CD14-positive monocyte (primary cell): ENCODE data around the gene CAMKK1. TPM values are rescaled to one million over a fixed set of nuclear protein-coding genes. Genes with fewer than 3 reads are reported as not detected.

Experiments
- DNase-seq, 3 donors: peaks; one replicate each; pipeline ENCODE4 v3.0.0-alpha.2; 2011 to 2022
- H2AFZ ChIP-seq: 2 replicates; pipeline ENCODE4 v1.6.0; 2012; ENCODE audit warnings: mild to moderate bottlenecking, low read depth, low read length, inconsistent platforms; ENCODE audit not compliant: insufficient read depth, poor library complexity, severe bottlenecking
- H3K27ac ChIP-seq, 2 donors: 1 replicate in 1 of 2; 2 replicates in 1 of 2; pipeline ENCODE4 v1.5.1; 2012 to 2013; ENCODE audit warnings: low read length in 2 of 2, control low read depth in 1 of 2, inconsistent platforms in 1 of 2, low read depth in 1 of 2, mild to moderate bottlenecking in 1 of 2
- H3K27me3 ChIP-seq, 2 donors: one replicate each; pipeline versions ENCODE4 v1.6.0 to v1.6.1; 2011 to 2013; ENCODE audit warnings: low read length in 2 of 2; ENCODE audit not compliant: control insufficient read depth in 2 of 2, insufficient read depth in 2 of 2
- H3K36me3 ChIP-seq, 2 donors: replicated peaks in 1 of 2; 1 replicate in 1 of 2; 2 replicates in 1 of 2; pipeline versions ENCODE4 v1.5.1 to v1.6.1; 2012 to 2013; ENCODE audit warnings: low read length in 2 of 2, control low read depth in 1 of 2, inconsistent platforms in 1 of 2, mild to moderate bottlenecking in 1 of 2; ENCODE audit not compliant: insufficient read depth in 2 of 2, control insufficient read depth in 1 of 2
- H3K4me1 ChIP-seq, 2 donors: 1 replicate in 1 of 2; 2 replicates in 1 of 2; pipeline versions ENCODE4 v1.5.1 to v1.6.1; 2012 to 2013; ENCODE audit warnings: low read length in 2 of 2, control low read depth in 1 of 2, inconsistent platforms in 1 of 2, mild to moderate bottlenecking in 1 of 2, moderate library complexity in 1 of 2; ENCODE audit not compliant: insufficient read depth in 2 of 2, control insufficient read depth in 1 of 2
- H3K4me2 ChIP-seq: replicated peaks from 2 replicates; pipeline ENCODE3; 2012; ENCODE audit warnings: low read length, moderate library complexity, mild to moderate bottlenecking; ENCODE audit not compliant: poor library complexity, severe bottlenecking; ENCODE audit errors: extremely low read depth
- H3K4me3 ChIP-seq, 3 experiments: fragments of 200-600 bp in 1 of 3; sonication (generic) in 1 of 3; replicated peaks in 1 of 3; 1 replicate in 2 of 3; 2 replicates in 1 of 3; pipeline ENCODE4 v1.5.1; 2011 to 2013; ENCODE audit warnings: low read length in 3 of 3, mild to moderate bottlenecking in 3 of 3, control low read depth in 2 of 3, low read depth in 2 of 3, inconsistent platforms in 1 of 3, moderate library complexity in 1 of 3
- H3K79me2 ChIP-seq: 2 replicates; pipeline ENCODE4 v1.6.0; 2012; ENCODE audit warnings: mild to moderate bottlenecking, control low read depth, inconsistent platforms, low read length, moderate library complexity; ENCODE audit not compliant: insufficient read depth
- H3K9ac ChIP-seq: 2 replicates; pipeline ENCODE4 v1.6.0; 2017; ENCODE audit warnings: low read length, mild to moderate bottlenecking; ENCODE audit not compliant: insufficient read depth, poor library complexity, severe bottlenecking
- H3K9me3 ChIP-seq, 2 donors: replicated peaks in 1 of 2; 1 replicate in 1 of 2; 2 replicates in 1 of 2; pipeline versions ENCODE4 v1.5.1 to v1.6.1; 2012 to 2013; ENCODE audit warnings: low read length in 2 of 2, control low read depth in 1 of 2; ENCODE audit not compliant: control insufficient read depth in 1 of 2, insufficient read depth in 1 of 2
- H4K20me1 ChIP-seq: 2 replicates; pipeline ENCODE4 v1.6.0; 2012; ENCODE audit warnings: mild to moderate bottlenecking, low read length, control low read depth, moderate library complexity; ENCODE audit not compliant: insufficient read depth
- H3K27ac Mint-ChIP-seq, 7 donors: one replicate each; pipeline ENCODE4 v1.8.0; 2020; ENCODE audit warnings: mild to moderate bottlenecking in 7 of 7, mixed read lengths in 7 of 7, moderate library complexity in 6 of 7, inconsistent platforms in 2 of 7
- H3K27me3 Mint-ChIP-seq, 3 donors: one replicate each; pipeline ENCODE4 v1.8.0; 2021 to 2022; ENCODE audit warnings: low read depth in 3 of 3, mild to moderate bottlenecking in 3 of 3, mixed read lengths in 3 of 3, moderate library complexity in 3 of 3, inconsistent platforms in 1 of 3
- H3K36me3 Mint-ChIP-seq, 2 donors: one replicate each; pipeline ENCODE4 v1.8.0; 2020; ENCODE audit warnings: mixed read lengths in 2 of 2, inconsistent platforms in 1 of 2, mild to moderate bottlenecking in 1 of 2
- H3K4me1 Mint-ChIP-seq: one replicate; pipeline ENCODE4 v1.8.0; 2020; ENCODE audit warnings: mild to moderate bottlenecking, mixed read lengths
- H3K4me3 Mint-ChIP-seq, 2 donors: one replicate each; pipeline ENCODE4 v1.8.0; 2020; ENCODE audit warnings: mild to moderate bottlenecking in 2 of 2, mixed read lengths in 2 of 2, moderate library complexity in 1 of 2
- H3K9me3 Mint-ChIP-seq, 7 donors: one replicate each; pipeline ENCODE4 v1.8.0; 2020 to 2022; ENCODE audit warnings: mixed read lengths in 7 of 7, mild to moderate bottlenecking in 6 of 7, moderate library complexity in 6 of 7, inconsistent platforms in 2 of 7
- WGBS: methylation state at CpG from one replicate; pipeline ENCODE4 v1.1.5; 2013; ENCODE audit warnings: missing lambda C conversion rate; ENCODE audit not compliant: insufficient coverage; 5-methylcytosine and 5-hydroxymethylcytosine counted together
- intact Hi-C, 2 donors: fragments of 100-400 bp; cut with micrococcal nuclease; formaldehyde crosslinking; loops; one replicate each; pipeline versions ENCODE4 v1.15.0 to v1.15.1; 2023
- polyA plus RNA-seq, 3 donors: library from polyadenylated mRNA; depleted of rRNA in 1 of 3; unstranded in 2 of 3; stranded (reverse) in 1 of 3; fragments of 300-500 nt in 2 of 3; fragments of >200 nt in 1 of 3; fragmentation: Illumina TruSeq in 2 of 3; gene quantifications; 1 replicate in 2 of 3; 2 replicates in 1 of 3; pipeline ENCODE4 v1.2.3, GENCODE V29; 2012 to 2021
- TF ChIP-seq, protein P1 (sequence below): fragments of 200-600 bp; IDR thresholded peaks from one replicate; pipeline ENCODE4 v1.8.0; 2022; ENCODE audit warnings: antibody characterized with exemption, mild to moderate bottlenecking

Gene CAMKK1
- polyA plus RNA-seq, 3 donors = 0.74 to 24.1 (median 1.5) TPM

DNA sequence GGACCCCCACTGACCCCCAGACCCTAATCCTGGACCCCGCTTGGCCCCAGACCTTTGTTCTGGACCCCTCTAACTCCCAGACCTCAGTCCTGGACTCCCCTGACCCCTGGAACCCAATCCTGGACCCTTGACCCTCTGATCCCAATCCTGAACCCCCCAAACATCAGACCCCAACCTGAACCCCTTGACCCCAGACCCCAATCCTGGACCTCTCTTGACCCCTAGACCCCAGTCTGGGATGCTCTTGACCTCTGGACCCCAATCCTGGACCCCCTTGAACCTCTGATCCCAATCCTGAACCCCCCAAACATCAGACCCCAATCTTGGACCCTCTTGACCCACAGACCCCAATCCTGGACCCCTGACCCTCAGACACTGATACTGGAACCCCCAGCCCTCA lies 36.9 kb upstream of the CAMKK1 start:
- no peaks in the 10 kb centered on the region for H3K9me3 ChIP-seq

DNA sequence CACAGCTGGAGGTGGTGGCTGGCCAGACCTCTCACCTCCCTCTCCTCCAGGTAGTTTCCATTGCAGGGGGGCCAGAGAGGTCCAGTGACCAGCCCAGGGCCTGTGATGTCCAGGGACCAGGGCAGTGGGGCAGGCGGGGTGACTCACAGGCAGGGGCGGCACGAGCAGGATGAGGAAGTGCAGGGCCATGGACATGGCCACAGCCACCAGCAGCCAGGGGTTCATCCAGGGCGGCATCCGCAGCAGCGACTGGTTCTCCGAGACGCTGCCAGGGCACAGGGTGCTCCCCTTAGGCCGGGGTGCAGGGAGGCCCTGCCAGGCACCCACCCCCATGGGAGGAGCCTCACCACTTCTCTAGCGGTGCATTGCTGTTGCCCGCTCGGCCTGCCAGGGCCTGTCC lies 36.3 kb upstream of the CAMKK1 start:
- Mint-ChIP-seq H3K27ac (peak overlapping the region in 1 of 7 donors; percentile 78), H3K27me3 (peaks cover 0 to 3% (median 0%) of the 10 kb centered on the region in 3 donors), H3K4me3 (no peak overlapping the region), H3K4me1 (no peaks in the 10 kb centered on the region), H3K9me3 (peaks cover 0 to 3% (median 0%) of the 10 kb centered on the region in 7 donors), H3K36me3 (peaks cover 53 to 89% of the 10 kb centered on the region in 2 donors)
- Histone ChIP-seq H3K4me2 (no peak overlapping the region), H3K27me3 (no peaks in the 10 kb centered on the region), H3K4me3 (no peak overlapping the region), H3K9ac (no peak overlapping the region), H3K79me2 (no peaks in the 10 kb centered on the region), H3K36me3 (peaks cover 46 to 80% of the 10 kb centered on the region in 2 donors), H3K9me3 (no peaks in the 10 kb centered on the region), H3K27ac (peak overlapping the region in 1 of 2 donors; percentile 38), H4K20me1 (no peaks in the 10 kb centered on the region), H2AFZ (no peak overlapping the region), H3K4me1 (no peaks in the 10 kb centered on the region)
- TF ChIP-seq, protein P1, sequence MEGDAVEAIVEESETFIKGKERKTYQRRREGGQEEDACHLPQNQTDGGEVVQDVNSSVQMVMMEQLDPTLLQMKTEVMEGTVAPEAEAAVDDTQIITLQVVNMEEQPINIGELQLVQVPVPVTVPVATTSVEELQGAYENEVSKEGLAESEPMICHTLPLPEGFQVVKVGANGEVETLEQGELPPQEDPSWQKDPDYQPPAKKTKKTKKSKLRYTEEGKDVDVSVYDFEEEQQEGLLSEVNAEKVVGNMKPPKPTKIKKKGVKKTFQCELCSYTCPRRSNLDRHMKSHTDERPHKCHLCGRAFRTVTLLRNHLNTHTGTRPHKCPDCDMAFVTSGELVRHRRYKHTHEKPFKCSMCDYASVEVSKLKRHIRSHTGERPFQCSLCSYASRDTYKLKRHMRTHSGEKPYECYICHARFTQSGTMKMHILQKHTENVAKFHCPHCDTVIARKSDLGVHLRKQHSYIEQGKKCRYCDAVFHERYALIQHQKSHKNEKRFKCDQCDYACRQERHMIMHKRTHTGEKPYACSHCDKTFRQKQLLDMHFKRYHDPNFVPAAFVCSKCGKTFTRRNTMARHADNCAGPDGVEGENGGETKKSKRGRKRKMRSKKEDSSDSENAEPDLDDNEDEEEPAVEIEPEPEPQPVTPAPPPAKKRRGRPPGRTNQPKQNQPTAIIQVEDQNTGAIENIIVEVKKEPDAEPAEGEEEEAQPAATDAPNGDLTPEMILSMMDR = no peak
- 89% methylated on average over 11 of the region's 12 CpGs for WGBS
- peak in 1 of 3 donors; percentile 43 for DNase-seq
- intact Hi-C loops = loop anchor here in 1 of 2 donors (5.0 kb wide), 1 partner anchor 83 kb away; no protein-coding TSS in a partner anchor

More for the DNA sequence above, 36.9 kb upstream of the CAMKK1 start:
- no peak overlapping the region for H3K4me2 ChIP-seq
- WGBS = 100% methylated on average over 1 of the region's 1 CpG
- peaks cover 0 to 3% (median 0%) of the 10 kb centered on the region in 3 donors for H3K27me3 Mint-ChIP-seq
- TF ChIP-seq, protein P1 = no peak
- no peaks in the 10 kb centered on the region for H4K20me1 ChIP-seq
- no peak overlapping the region for H3K9ac ChIP-seq
- no peak overlapping the region for H2AFZ ChIP-seq
- no peak overlapping the region for H3K4me3 Mint-ChIP-seq
- peaks cover 0 to 3% (median 0%) of the 10 kb centered on the region in 7 donors for H3K9me3 Mint-ChIP-seq
- no peak for DNase-seq
- peak overlapping the region in 4 of 7 donors; percentile 10 to 64 (median 54) for H3K27ac Mint-ChIP-seq
- H3K4me1 ChIP-seq = no peaks in the 10 kb centered on the region
- peaks cover 40 to 80% of the 10 kb centered on the region in 2 donors for H3K36me3 ChIP-seq
- peaks cover 48 to 89% of the 10 kb centered on the region in 2 donors for H3K36me3 Mint-ChIP-seq
- H3K79me2 ChIP-seq = no peaks in the 10 kb centered on the region
- H3K4me3 ChIP-seq = no peak overlapping the region
- H3K4me1 Mint-ChIP-seq = no peaks in the 10 kb centered on the region
- no peaks in the 10 kb centered on the region for H3K27me3 ChIP-seq
- intact Hi-C loops = loop anchor here in 1 of 2 donors (5.0 kb wide), 1 partner anchor 83 kb away; no protein-coding TSS in a partner anchor
- H3K27ac ChIP-seq = peak overlapping the region in 1 of 2 donors; percentile 32
